ENCODE data around the gene CUBN. TPM values are rescaled to one million over a fixed set of nuclear protein-coding genes. Genes with fewer than 3 reads are reported as not detected.

The CUBN gene
- total RNA-seq, 1 donor from 2014 or later = 6.8 TPM

- peak overlapping the region; percentile 2 to 55 for H3K27ac ChIP-seq
- TF ChIP-seq CTCF (IDR thresholded peaks at IDR 0.05) = no peak
Observed at GRCh38 chr10:17175551-17175950, 45.9 kb upstream of the CUBN start.

GRCh38 chr10:17174626-17175025 lies 45.0 kb upstream of the CUBN start:
- intact Hi-C loops (cut with DNase I) = no loop called here
- no peak for DNase-seq (ENCODE audit: low spot score in 2 of 2)
- TF ChIP-seq CTCF (IDR thresholded peaks at IDR 0.05) = no peak
- no peaks in the 10 kb centered on the region for H3K27me3 ChIP-seq
- peak overlapping the region; percentile 2 to 55 for H3K27ac ChIP-seq
- H3K36me3 ChIP-seq = no peaks in the 10 kb centered on the region
- peak overlapping the region in 1 of 2 donors; percentile 52 for H3K4me3 ChIP-seq
- peaks cover 3 to 31% of the 10 kb centered on the region in 2 donors for H3K4me1 ChIP-seq
- no peaks in the 10 kb centered on the region for H3K9me3 ChIP-seq

More at GRCh38 chr10:17175551-17175950, 45.9 kb upstream of the CUBN start:
- peak overlapping the region; percentile 11 to 52 for H3K4me3 ChIP-seq
- no peaks in the 10 kb centered on the region for H3K36me3 ChIP-seq
- no peaks in the 10 kb centered on the region for H3K9me3 ChIP-seq
- H3K4me1 ChIP-seq = peaks cover 2 to 27% of the 10 kb centered on the region in 2 donors
- H3K27me3 ChIP-seq = no peaks in the 10 kb centered on the region
- intact Hi-C loops (cut with DNase I) = no loop called here
- DNase-seq (ENCODE audit: low spot score in 2 of 2) = no peak

- Histone ChIP-seq H3K4me1 (peaks cover 3 to 22% of the 10 kb centered on the region in 2 donors), H3K4me3 (peak overlapping the region; percentile 26 to 52), H3K27ac (peak overlapping the region; percentile 66 to 71), H3K9me3 (no peaks in the 10 kb centered on the region), H3K36me3 (no peaks in the 10 kb centered on the region), H3K27me3 (no peaks in the 10 kb centered on the region)
- TF ChIP-seq CTCF (IDR thresholded peaks at IDR 0.05) = no peak
- no peak for DNase-seq (ENCODE audit: low spot score in 2 of 2)
- intact Hi-C loops (cut with DNase I) = no loop called here
Observed at GRCh38 chr10:17171141-17171641, 41.6 kb upstream of the CUBN start.

GRCh38 chr10:17169803-17170202 lies 40.2 kb upstream of the CUBN start:
- H3K27ac ChIP-seq = peak overlapping the region; percentile 66 to 71
- no peaks in the 10 kb centered on the region for H3K9me3 ChIP-seq
- peak overlapping the region in 1 of 2 donors; percentile 11 for H3K4me3 ChIP-seq
- peaks cover 3 to 22% of the 10 kb centered on the region in 2 donors for H3K4me1 ChIP-seq
- no peaks in the 10 kb centered on the region for H3K27me3 ChIP-seq
- intact Hi-C loops (cut with DNase I) = no loop called here
- TF ChIP-seq CTCF (IDR thresholded peaks at IDR 0.05) = no peak
- H3K36me3 ChIP-seq = no peaks in the 10 kb centered on the region
- no peak for DNase-seq (ENCODE audit: low spot score in 2 of 2)

GRCh38 chr10:17166699-17167098 lies 37.1 kb upstream of the CUBN start:
- no peak for TF ChIP-seq CTCF (IDR thresholded peaks at IDR 0.05)
- DNase-seq (ENCODE audit: low spot score in 2 of 2) = no peak

GRCh38 chr10:17162828-17163227 lies 33.2 kb upstream of the CUBN start:
- no peaks in the 10 kb centered on the region for H3K9me3 ChIP-seq
- no peak for TF ChIP-seq CTCF (IDR thresholded peaks at IDR 0.05)
- no peak overlapping the region for H3K4me3 ChIP-seq
- peaks cover 0 to 7% of the 10 kb centered on the region in 2 donors for H3K4me1 ChIP-seq
- H3K27me3 ChIP-seq = no peaks in the 10 kb centered on the region
- no peaks in the 10 kb centered on the region for H3K36me3 ChIP-seq
- peak overlapping the region; percentile 28 to 46 for H3K27ac ChIP-seq
- no peak for DNase-seq (ENCODE audit: low spot score in 2 of 2)
- intact Hi-C loops (cut with DNase I) = no loop called here

More at GRCh38 chr10:17166699-17167098, 37.1 kb upstream of the CUBN start:
- Histone ChIP-seq H3K36me3 (no peaks in the 10 kb centered on the region), H3K27ac (no peak overlapping the region), H3K27me3 (no peaks in the 10 kb centered on the region), H3K9me3 (no peaks in the 10 kb centered on the region), H3K4me3 (no peak overlapping the region), H3K4me1 (peaks cover 3 to 13% of the 10 kb centered on the region in 2 donors)
- intact Hi-C loops (cut with DNase I) = no loop called here

Measured in ascending aorta (tissue), 2 donors.